AG04450 (cell line): Measurements from ENCODE around the gene PLPPR3. TPM values are rescaled to one million over a fixed set of nuclear protein-coding genes. Genes with fewer than 3 reads are reported as not detected.

Source experiments
- CTCF ChIA-PET: fragments of 300-600, 350-600 bp; formaldehyde crosslinking; extraction: SDS; loops from one replicate; lab custom pipeline; 2022; ENCODE audit warnings: antibody characterized with exemption, inconsistent platforms; lab: Charles Lee
- POLR2A ChIA-PET: fragments of 350-600 bp; formaldehyde crosslinking; extraction: SDS; loops from one replicate; lab custom pipeline; 2021; ENCODE audit warnings: antibody characterized with exemption, inconsistent platforms; lab: Yijun Ruan, JAX
- DNase-seq: peaks from one replicate; pipeline ENCODE4 v3.0.0-alpha.2; 2011; ENCODE audit warnings: low read depth, low spot score
- H3K27ac ChIP-seq: one replicate; pipeline ENCODE4 v1.5.1; 2012; ENCODE audit warnings: low read depth, low read length, control low read depth
- H3K27me3 ChIP-seq: one replicate; pipeline ENCODE4 v1.6.0; 2012; ENCODE audit warnings: low read length; ENCODE audit not compliant: control insufficient read depth, insufficient read depth
- H3K4me3 ChIP-seq: 2 replicates; pipeline ENCODE4 v1.5.1; 2011; ENCODE audit warnings: mild to moderate bottlenecking, low read depth, low read length, control low read depth
- H3K9me3 ChIP-seq: 2 replicates; pipeline ENCODE4 v1.5.1; 2012; ENCODE audit warnings: low read length; ENCODE audit not compliant: control insufficient read depth, insufficient read depth
- CTCF ChIP-seq: IDR thresholded peaks from 2 replicates; pipeline ENCODE4 v1.5.1; 2011; ENCODE audit warnings: low read depth, low read length, control low read depth, inconsistent platforms
- polyA plus RNA-seq: library from polyadenylated mRNA; depleted of rRNA; stranded (reverse); fragments of >200 nt; gene quantifications from 2 replicates; pipeline ENCODE4 v1.2.3, GENCODE V29; 2011

The PLPPR3 gene
- polyA plus RNA-seq, 1 experiment, result 1.3 TPM

- CTCF ChIA-PET, result interaction anchor here (0.9 kb wide), 1 partner anchor 30 kb away, joined by 4 read pairs; no protein-coding TSS in a partner anchor
- DNase-seq, result no peak
These were observed 20.5 kb downstream of the PLPPR3 start for GRCh38 chr19:801030-801860.

GRCh38 chr19:800360-801029 is 21.3 kb downstream of the PLPPR3 start:
- no peak for TF ChIP-seq CTCF
- CTCF ChIA-PET, result no interaction called here
- POLR2A ChIA-PET, result interaction anchor here (1.0 kb wide), 1 partner anchor 22 kb away, joined by 3 read pairs; no protein-coding TSS in a partner anchor
- peak overlapping the region; percentile 32 for H3K4me3 ChIP-seq
- H3K27me3 ChIP-seq, result no peaks in the 10 kb centered on the region
- DNase-seq, result no peak
- no peak overlapping the region for H3K27ac ChIP-seq
- no peaks in the 10 kb centered on the region; the same call in 1 of the 2 replicates for H3K9me3 ChIP-seq

More at GRCh38 chr19:801030-801860, 20.5 kb downstream of the PLPPR3 start:
- POLR2A ChIA-PET, result interaction anchor here (0.9 to 1.4 kb wide), 5 partner anchors 12 to 124 kb away, joined by 3 read pairs; partner anchors contain the start of genes MED16 and RNU6-9
- Histone ChIP-seq H3K9me3 (no peaks in the 10 kb centered on the region; the same call in 1 of the 2 replicates), H3K27ac (peak overlapping the region; percentile 21), H3K27me3 (no peaks in the 10 kb centered on the region), H3K4me3 (peak overlapping the region; percentile 32)
- TF ChIP-seq CTCF, result no peak

GRCh38 chr19:799076-799881 is 22.5 kb downstream of the PLPPR3 start:
- peak overlapping the region; percentile 90 for H3K4me3 ChIP-seq
- peak; percentile 34 for TF ChIP-seq CTCF
- H3K27ac ChIP-seq, result no peak overlapping the region
- DNase-seq, result no peak
- ChIA-PET POLR2A (interaction anchor here (0.6 to 1.3 kb wide), 7 partner anchors 10 to 197 kb away, joined by 3 to 5 read pairs (median 3); no protein-coding TSS in a partner anchor), CTCF (interaction anchor here (2.2 kb wide), 1 partner anchor 29 kb away, joined by 9 read pairs; no protein-coding TSS in a partner anchor)
- no peaks in the 10 kb centered on the region for H3K27me3 ChIP-seq
- no peaks in the 10 kb centered on the region; the same call in 1 of the 2 replicates for H3K9me3 ChIP-seq

- no peak for DNase-seq
- Histone ChIP-seq H3K4me3 (peak overlapping the region; percentile 90), H3K27ac (no peak overlapping the region), H3K9me3 (no peaks in the 10 kb centered on the region; the same call in 1 of the 2 replicates), H3K27me3 (no peaks in the 10 kb centered on the region)
- TF ChIP-seq CTCF, result no peak
- CTCF ChIA-PET, result interaction anchor here (2.2 kb wide), 1 partner anchor 28 kb away, joined by 9 read pairs; no protein-coding TSS in a partner anchor
- POLR2A ChIA-PET, result interaction anchor here (0.8 to 1.3 kb wide), 4 partner anchors 11 to 52 kb away, joined by 3 to 5 read pairs (median 3); no protein-coding TSS in a partner anchor
These were observed 23.2 kb downstream of the PLPPR3 start for GRCh38 chr19:798415-799075.
